CD14-positive monocyte (primary cell): ENCODE measurements around the gene PTPRD. TPM values are rescaled to one million over a fixed set of nuclear protein-coding genes. Genes with fewer than 3 reads are reported as not detected.

Experiments used
- DNase-seq, 3 donors: peaks; one replicate each; pipeline ENCODE4 v3.0.0-alpha.2; 2011 to 2022
- H2AFZ ChIP-seq: 2 replicates; pipeline ENCODE4 v1.6.0; 2012; ENCODE audit warnings: mild to moderate bottlenecking, low read depth, low read length, inconsistent platforms; ENCODE audit not compliant: insufficient read depth, poor library complexity, severe bottlenecking
- H3K27ac ChIP-seq, 2 donors: 1 replicate in 1 of 2; 2 replicates in 1 of 2; pipeline ENCODE4 v1.5.1; 2012 to 2013; ENCODE audit warnings: low read length in 2 of 2, control low read depth in 1 of 2, inconsistent platforms in 1 of 2, low read depth in 1 of 2, mild to moderate bottlenecking in 1 of 2
- H3K27me3 ChIP-seq, 2 donors: one replicate each; pipeline versions ENCODE4 v1.6.0 to v1.6.1; 2011 to 2013; ENCODE audit warnings: low read length in 2 of 2; ENCODE audit not compliant: control insufficient read depth in 2 of 2, insufficient read depth in 2 of 2
- H3K36me3 ChIP-seq, 2 donors: replicated peaks in 1 of 2; 1 replicate in 1 of 2; 2 replicates in 1 of 2; pipeline versions ENCODE4 v1.5.1 to v1.6.1; 2012 to 2013; ENCODE audit warnings: low read length in 2 of 2, control low read depth in 1 of 2, inconsistent platforms in 1 of 2, mild to moderate bottlenecking in 1 of 2; ENCODE audit not compliant: insufficient read depth in 2 of 2, control insufficient read depth in 1 of 2
- H3K4me1 ChIP-seq, 2 donors: 1 replicate in 1 of 2; 2 replicates in 1 of 2; pipeline versions ENCODE4 v1.5.1 to v1.6.1; 2012 to 2013; ENCODE audit warnings: low read length in 2 of 2, control low read depth in 1 of 2, inconsistent platforms in 1 of 2, mild to moderate bottlenecking in 1 of 2, moderate library complexity in 1 of 2; ENCODE audit not compliant: insufficient read depth in 2 of 2, control insufficient read depth in 1 of 2
- H3K4me2 ChIP-seq: replicated peaks from 2 replicates; pipeline ENCODE3; 2012; ENCODE audit warnings: low read length, moderate library complexity, mild to moderate bottlenecking; ENCODE audit not compliant: poor library complexity, severe bottlenecking; ENCODE audit errors: extremely low read depth
- H3K4me3 ChIP-seq, 3 experiments: fragments of 200-600 bp in 1 of 3; sonication (generic) in 1 of 3; replicated peaks in 1 of 3; 1 replicate in 2 of 3; 2 replicates in 1 of 3; pipeline ENCODE4 v1.5.1; 2011 to 2013; ENCODE audit warnings: low read length in 3 of 3, mild to moderate bottlenecking in 3 of 3, control low read depth in 2 of 3, low read depth in 2 of 3, inconsistent platforms in 1 of 3, moderate library complexity in 1 of 3
- H3K79me2 ChIP-seq: 2 replicates; pipeline ENCODE4 v1.6.0; 2012; ENCODE audit warnings: mild to moderate bottlenecking, control low read depth, inconsistent platforms, low read length, moderate library complexity; ENCODE audit not compliant: insufficient read depth
- H3K9ac ChIP-seq: 2 replicates; pipeline ENCODE4 v1.6.0; 2017; ENCODE audit warnings: low read length, mild to moderate bottlenecking; ENCODE audit not compliant: insufficient read depth, poor library complexity, severe bottlenecking
- H3K9me3 ChIP-seq, 2 donors: replicated peaks in 1 of 2; 1 replicate in 1 of 2; 2 replicates in 1 of 2; pipeline versions ENCODE4 v1.5.1 to v1.6.1; 2012 to 2013; ENCODE audit warnings: low read length in 2 of 2, control low read depth in 1 of 2; ENCODE audit not compliant: control insufficient read depth in 1 of 2, insufficient read depth in 1 of 2
- H4K20me1 ChIP-seq: 2 replicates; pipeline ENCODE4 v1.6.0; 2012; ENCODE audit warnings: mild to moderate bottlenecking, low read length, control low read depth, moderate library complexity; ENCODE audit not compliant: insufficient read depth
- H3K27ac Mint-ChIP-seq, 7 donors: one replicate each; pipeline ENCODE4 v1.8.0; 2020; ENCODE audit warnings: mild to moderate bottlenecking in 7 of 7, mixed read lengths in 7 of 7, moderate library complexity in 6 of 7, inconsistent platforms in 2 of 7
- H3K27me3 Mint-ChIP-seq, 3 donors: one replicate each; pipeline ENCODE4 v1.8.0; 2021 to 2022; ENCODE audit warnings: low read depth in 3 of 3, mild to moderate bottlenecking in 3 of 3, mixed read lengths in 3 of 3, moderate library complexity in 3 of 3, inconsistent platforms in 1 of 3
- H3K36me3 Mint-ChIP-seq, 2 donors: one replicate each; pipeline ENCODE4 v1.8.0; 2020; ENCODE audit warnings: mixed read lengths in 2 of 2, inconsistent platforms in 1 of 2, mild to moderate bottlenecking in 1 of 2
- H3K4me1 Mint-ChIP-seq: one replicate; pipeline ENCODE4 v1.8.0; 2020; ENCODE audit warnings: mild to moderate bottlenecking, mixed read lengths
- H3K4me3 Mint-ChIP-seq, 2 donors: one replicate each; pipeline ENCODE4 v1.8.0; 2020; ENCODE audit warnings: mild to moderate bottlenecking in 2 of 2, mixed read lengths in 2 of 2, moderate library complexity in 1 of 2
- H3K9me3 Mint-ChIP-seq, 7 donors: one replicate each; pipeline ENCODE4 v1.8.0; 2020 to 2022; ENCODE audit warnings: mixed read lengths in 7 of 7, mild to moderate bottlenecking in 6 of 7, moderate library complexity in 6 of 7, inconsistent platforms in 2 of 7
- WGBS: methylation state at CpG from one replicate; pipeline ENCODE4 v1.1.5; 2013; ENCODE audit warnings: missing lambda C conversion rate; ENCODE audit not compliant: insufficient coverage; 5-methylcytosine and 5-hydroxymethylcytosine counted together
- intact Hi-C, 2 donors: fragments of 100-400 bp; cut with micrococcal nuclease; formaldehyde crosslinking; loops; one replicate each; pipeline versions ENCODE4 v1.15.0 to v1.15.1; 2023
- polyA plus RNA-seq, 3 donors: library from polyadenylated mRNA; depleted of rRNA in 1 of 3; unstranded in 2 of 3; stranded (reverse) in 1 of 3; fragments of 300-500 nt in 2 of 3; fragments of >200 nt in 1 of 3; fragmentation: Illumina TruSeq in 2 of 3; gene quantifications; 1 replicate in 2 of 3; 2 replicates in 1 of 3; pipeline ENCODE4 v1.2.3, GENCODE V29; 2012 to 2021
- TF ChIP-seq, protein P1 (sequence below): fragments of 200-600 bp; IDR thresholded peaks from one replicate; pipeline ENCODE4 v1.8.0; 2022; ENCODE audit warnings: antibody characterized with exemption, mild to moderate bottlenecking

The PTPRD gene
- polyA plus RNA-seq, 3 donors, result not detected

DNA sequence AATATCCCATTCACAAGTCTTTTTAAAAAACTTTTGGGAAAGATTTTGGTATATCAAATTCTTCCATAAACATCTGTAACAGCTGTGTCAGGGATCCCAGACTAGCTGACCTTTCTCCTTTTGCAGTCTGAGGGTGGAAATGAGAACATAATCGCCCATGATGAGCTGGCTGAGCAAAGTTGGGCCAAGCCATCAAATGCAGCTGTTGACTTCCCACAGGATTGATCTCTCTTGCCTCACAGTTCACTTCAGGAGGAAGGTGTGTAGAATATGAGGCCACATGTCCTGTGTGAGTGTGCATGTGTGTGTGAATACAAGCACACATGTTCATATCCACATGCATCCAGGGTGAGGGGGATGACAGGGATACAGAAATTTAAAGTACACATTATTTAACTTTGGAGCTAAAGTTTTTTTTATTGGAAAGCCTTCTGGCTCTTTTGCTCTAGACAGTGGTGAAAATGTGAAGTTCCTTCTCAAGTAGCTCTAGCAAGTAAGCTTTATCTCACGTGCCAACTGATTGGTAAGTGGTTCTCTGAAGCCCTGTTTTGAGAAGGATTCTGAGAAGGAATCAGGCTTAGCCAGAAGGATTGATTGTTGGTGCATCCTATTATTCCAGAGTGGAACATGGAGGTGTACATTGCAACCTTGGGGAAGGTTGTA lies 2344.5 kb downstream of the PTPRD start:
- Histone ChIP-seq H3K9ac (no peak overlapping the region), H3K4me2 (no peak overlapping the region), H3K27ac (no peak overlapping the region), H3K4me1 (no peaks in the 10 kb centered on the region), H3K27me3 (no peaks in the 10 kb centered on the region), H3K4me3 (no peak overlapping the region), H2AFZ (no peak overlapping the region), H3K9me3 (no peaks in the 10 kb centered on the region), H3K79me2 (no peaks in the 10 kb centered on the region), H3K36me3 (no peaks in the 10 kb centered on the region), H4K20me1 (no peaks in the 10 kb centered on the region)
- TF ChIP-seq, protein P1, sequence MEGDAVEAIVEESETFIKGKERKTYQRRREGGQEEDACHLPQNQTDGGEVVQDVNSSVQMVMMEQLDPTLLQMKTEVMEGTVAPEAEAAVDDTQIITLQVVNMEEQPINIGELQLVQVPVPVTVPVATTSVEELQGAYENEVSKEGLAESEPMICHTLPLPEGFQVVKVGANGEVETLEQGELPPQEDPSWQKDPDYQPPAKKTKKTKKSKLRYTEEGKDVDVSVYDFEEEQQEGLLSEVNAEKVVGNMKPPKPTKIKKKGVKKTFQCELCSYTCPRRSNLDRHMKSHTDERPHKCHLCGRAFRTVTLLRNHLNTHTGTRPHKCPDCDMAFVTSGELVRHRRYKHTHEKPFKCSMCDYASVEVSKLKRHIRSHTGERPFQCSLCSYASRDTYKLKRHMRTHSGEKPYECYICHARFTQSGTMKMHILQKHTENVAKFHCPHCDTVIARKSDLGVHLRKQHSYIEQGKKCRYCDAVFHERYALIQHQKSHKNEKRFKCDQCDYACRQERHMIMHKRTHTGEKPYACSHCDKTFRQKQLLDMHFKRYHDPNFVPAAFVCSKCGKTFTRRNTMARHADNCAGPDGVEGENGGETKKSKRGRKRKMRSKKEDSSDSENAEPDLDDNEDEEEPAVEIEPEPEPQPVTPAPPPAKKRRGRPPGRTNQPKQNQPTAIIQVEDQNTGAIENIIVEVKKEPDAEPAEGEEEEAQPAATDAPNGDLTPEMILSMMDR, result no peak
- intact Hi-C loops, result no loop called here
- H3K9me3 Mint-ChIP-seq, result peaks cover 0 to 8% (median 0%) of the 10 kb centered on the region in 7 donors
- peaks cover 0 to 3% (median 0%) of the 10 kb centered on the region in 3 donors for H3K27me3 Mint-ChIP-seq
- H3K27ac Mint-ChIP-seq, result no peak overlapping the region
- DNase-seq, result no peak
- no peak overlapping the region for H3K4me3 Mint-ChIP-seq
- no peaks in the 10 kb centered on the region for H3K4me1 Mint-ChIP-seq
- WGBS, result 70% methylated on average over 2 of the region's 2 CpGs
- no peaks in the 10 kb centered on the region for H3K36me3 Mint-ChIP-seq

DNA sequence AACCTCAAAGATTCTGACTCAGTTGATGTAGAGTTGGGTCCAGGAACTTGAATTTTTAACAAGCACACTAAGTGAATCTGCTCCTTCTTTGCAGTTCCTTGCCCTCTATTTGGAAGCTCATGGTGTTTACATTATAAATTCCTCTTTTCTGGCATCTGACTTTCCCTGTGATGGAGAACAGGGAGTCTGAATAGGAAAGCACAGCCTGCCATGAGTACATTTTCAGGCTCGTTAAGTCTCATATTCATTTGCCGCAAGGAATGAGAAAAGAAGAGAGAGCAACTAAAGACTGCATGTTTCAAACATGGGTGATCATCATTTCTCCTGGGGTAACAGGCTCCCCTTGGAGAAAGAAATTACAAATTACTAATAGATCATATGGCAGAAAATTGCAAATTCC lies 2345.2 kb downstream of the PTPRD start:
- Histone ChIP-seq H3K27ac (no peak overlapping the region), H3K4me3 (no peak overlapping the region), H3K79me2 (no peaks in the 10 kb centered on the region), H3K9me3 (no peaks in the 10 kb centered on the region), H3K9ac (no peak overlapping the region), H3K4me2 (no peak overlapping the region), H3K36me3 (no peaks in the 10 kb centered on the region), H4K20me1 (no peaks in the 10 kb centered on the region), H3K4me1 (no peaks in the 10 kb centered on the region), H3K27me3 (no peaks in the 10 kb centered on the region), H2AFZ (no peak overlapping the region)
- peaks cover 0 to 3% (median 0%) of the 10 kb centered on the region in 3 donors for H3K27me3 Mint-ChIP-seq
- H3K36me3 Mint-ChIP-seq, result no peaks in the 10 kb centered on the region
- intact Hi-C loops, result no loop called here
- H3K4me1 Mint-ChIP-seq, result no peaks in the 10 kb centered on the region
- TF ChIP-seq, protein P1, result no peak
- peaks cover 0 to 8% (median 0%) of the 10 kb centered on the region in 7 donors for H3K9me3 Mint-ChIP-seq
- no CpG with 5 or more reads among the region's 2 CpGs for WGBS
- no peak for DNase-seq
- H3K27ac Mint-ChIP-seq, result no peak overlapping the region
- H3K4me3 Mint-ChIP-seq, result no peak overlapping the region
